ENCODE data around the gene OR11G2. TPM values are rescaled to one million over a fixed set of nuclear protein-coding genes. Genes with fewer than 3 reads are reported as not detected.
"Not testable (repeated sequence)": the region's sequence is repeated elsewhere in the genome, so short reads cannot be mapped to it uniquely, and the experiment has no call there.

The OR11G2 gene
- total RNA-seq, 4 donors from 2014 or later, result not detected

- Histone ChIP-seq H3K36me3 (no peaks in the 10 kb centered on the region), H3K27ac (no peak overlapping the region), H3K4me1 (no peaks in the 10 kb centered on the region), H3K27me3 (no peaks in the 10 kb centered on the region), H3K9me3 (no peaks in the 10 kb centered on the region), H3K4me3 (no peak overlapping the region)
- no peak for TF ChIP-seq POLR2A (IDR thresholded peaks at IDR 0.05)
- no peak for TF ChIP-seq CTCF (IDR thresholded peaks at IDR 0.05)
- no peak for DNase-seq
Observed at GRCh38 chr14:20204721-20205120, 14.0 kb downstream of the OR11G2 start.

- DNase-seq, result no peak
- Histone ChIP-seq H3K9me3 (no peaks in the 10 kb centered on the region), H3K36me3 (no peaks in the 10 kb centered on the region), H3K4me3 (no peak overlapping the region), H3K4me1 (no peaks in the 10 kb centered on the region), H3K27ac (no peak overlapping the region), H3K27me3 (no peaks in the 10 kb centered on the region)
- TF ChIP-seq CTCF (IDR thresholded peaks at IDR 0.05) (no peak), POLR2A (IDR thresholded peaks at IDR 0.05) (no peak)
Observed at GRCh38 chr14:20209595-20209994, 18.9 kb downstream of the OR11G2 start.

- not testable (repeated sequence) for H3K4me1 ChIP-seq, H3K36me3 ChIP-seq, H3K9me3 ChIP-seq, DNase-seq, H3K27ac ChIP-seq, H3K27me3 ChIP-seq, H3K4me3 ChIP-seq
Observed at GRCh38 chr14:20212406-20212805, 21.7 kb downstream of the OR11G2 start.

GRCh38 chr14:20215196-20215595 lies 24.5 kb downstream of the OR11G2 start:
- H3K27me3 ChIP-seq, result no peaks in the 10 kb centered on the region
- no peak for DNase-seq
- H3K36me3 ChIP-seq, result no peaks in the 10 kb centered on the region
- no peaks in the 10 kb centered on the region for H3K9me3 ChIP-seq
- H3K27ac ChIP-seq, result no peak overlapping the region
- no peaks in the 10 kb centered on the region for H3K4me1 ChIP-seq
- TF ChIP-seq CTCF (IDR thresholded peaks at IDR 0.05) (no peak), POLR2A (IDR thresholded peaks at IDR 0.05) (no peak)
- no peak overlapping the region for H3K4me3 ChIP-seq

GRCh38 chr14:20219033-20219432 lies 28.3 kb downstream of the OR11G2 start:
- DNase-seq, result no peak
- no peaks in the 10 kb centered on the region for H3K9me3 ChIP-seq
- H3K27me3 ChIP-seq, result no peaks in the 10 kb centered on the region
- no peak overlapping the region for H3K27ac ChIP-seq
- TF ChIP-seq CTCF (IDR thresholded peaks at IDR 0.05), result no peak
- no peak for TF ChIP-seq POLR2A (IDR thresholded peaks at IDR 0.05)
- no peaks in the 10 kb centered on the region for H3K36me3 ChIP-seq
- H3K4me1 ChIP-seq, result no peaks in the 10 kb centered on the region
- no peak overlapping the region for H3K4me3 ChIP-seq

- Histone ChIP-seq H3K27me3 (no peaks in the 10 kb centered on the region), H3K9me3 (no peaks in the 10 kb centered on the region), H3K27ac (no peak within 1 kb of the TSS), H3K36me3 (no peaks in the 10 kb centered on the region), H3K4me3 (no peak within 1 kb of the TSS), H3K4me1 (no peaks in the 10 kb centered on the region)
- DNase-seq, result no peak
- TF ChIP-seq CTCF (IDR thresholded peaks at IDR 0.05), result no peak
- TF ChIP-seq POLR2A (IDR thresholded peaks at IDR 0.05), result no peak
Observed at GRCh38 chr14:20223410-20223809, 32.7 kb downstream of the OR11G2 start, which contains the start of gene OR11H6. Gene OR11H6, plus strand, starts transcription at chr14:20223710. Its CDS starts 0 bp downstream, at chr14:20223710.
